ENCODE measurements around the gene PHIP. TPM values are rescaled to one million over a fixed set of nuclear protein-coding genes. Genes with fewer than 3 reads are reported as not detected.

PHIP gene
- total and polyA plus RNA-seq, 10 of the 15 experiments (the other 5 are each of a cell fraction or from before 2014, with no cell fraction given): 8.5 to 34.6 (median 17.9) TPM

- Histone ChIP-seq H3K9ac (ENCODE audit: control insufficient read depth, insufficient read depth, low read length) (no peak overlapping the region), H3K4me2 (ENCODE audit: control insufficient read depth, insufficient read depth) (no peak overlapping the region), H2AFZ (ENCODE audit: control insufficient read depth, low read depth, low read length) (no peak overlapping the region), H3K27me3 (replicated peaks in 1 of 2; ENCODE audit: control insufficient read depth in 2 of 2, insufficient read depth in 2 of 2, low read length in 1 of 2) (no peaks in the 10 kb centered on the region), H3K79me2 (ENCODE audit: control insufficient read depth, insufficient read depth, low read length) (no peaks in the 10 kb centered on the region), H3K36me3 (ENCODE audit: control insufficient read depth in 2 of 2, insufficient read depth in 2 of 2, low read length in 1 of 2) (no peaks in the 10 kb centered on the region), H4K20me1 (ENCODE audit: control insufficient read depth, insufficient read depth) (no peaks in the 10 kb centered on the region), H3K27ac (ENCODE audit: control insufficient read depth, insufficient read depth) (no peak overlapping the region), H3K4me1 (ENCODE audit: control insufficient read depth, insufficient read depth, low read length) (no peaks in the 10 kb centered on the region), H3K4me3 (no peak overlapping the region), H3K9me3 (replicated peaks; ENCODE audit: control insufficient read depth, insufficient read depth, low read length) (no peaks in the 10 kb centered on the region; the same call in 1 of the 3 replicates)
- in situ Hi-C loops (cut with MboI) (no loop called here), intact Hi-C loops (cut with micrococcal nuclease; ENCODE audit: unreplicated experiment) (no loop called here)
- TF ChIP-seq TAF1 (IDR thresholded peaks at IDR 0.05; ENCODE audit: borderline replicate concordance, low read depth, low read length) (no peak), KAT2A (conservative IDR thresholded peaks at IDR 0.05; ENCODE audit: control insufficient read depth, low read depth, low read length) (no peak), CBX3 (IDR thresholded peaks at IDR 0.05; ENCODE audit: borderline replicate concordance, low read depth) (no peak), RB1 (IDR thresholded peaks at IDR 0.05; ENCODE audit: borderline replicate concordance) (no peak), TCF7 (IDR thresholded peaks at IDR 0.05; ENCODE audit: borderline replicate concordance) (no peak), EP300 (IDR thresholded peaks at IDR 0.05; ENCODE audit: borderline replicate concordance in 1 of 2, control insufficient read depth in 1 of 2, low read depth in 2 of 2, low read length in 2 of 2) (no peak), CHD1 (IDR thresholded peaks at IDR 0.05; ENCODE audit: low read depth, low read length) (no peak)
- peak; percentile 69 for ATAC-seq
- no TSS peak for BruUV-seq (replicated peaks)
- CTCF ChIA-PET: interaction anchor here (0.6 to 0.7 kb wide), 2 partner anchors 91 to 125 kb away, joined by 3 to 4 read pairs; no protein-coding TSS in a partner anchor
- WGBS (ENCODE audit: insufficient coverage, insufficient replicate concordance, low lambda C conversion rate, missing lambda C conversion rate): 86% methylated on average over 1 of the region's 1 CpG
- FAIRE-seq: no peak
- RAD21 ChIA-PET (ENCODE audit: unreplicated experiment): no interaction called here
- SMC1A ChIA-PET (ENCODE audit: uncharacterized antibody, unreplicated experiment): interaction anchor here (0.8 kb wide), 1 partner anchor 12 kb away, joined by 3 read pairs; no protein-coding TSS in a partner anchor
- DNase-seq (ENCODE audit: low read depth, low spot score): no peak
- POLR2A ChIA-PET: no interaction called here
Measured at GRCh38 chr6:78917788-78918187, 160.3 kb downstream of the PHIP start.

GRCh38 chr6:78916411-78916810 is 161.6 kb downstream of the PHIP start:
- H3K36me3 ChIP-seq (ENCODE audit: control insufficient read depth in 2 of 2, insufficient read depth in 2 of 2, low read length in 1 of 2): no peaks in the 10 kb centered on the region
- no peak overlapping the region for H3K4me3 ChIP-seq
- ChIA-PET SMC1A (ENCODE audit: uncharacterized antibody, unreplicated experiment) (no interaction called here), POLR2A (no interaction called here), CTCF (no interaction called here), RAD21 (ENCODE audit: unreplicated experiment) (no interaction called here)
- no peak overlapping the region for H3K9ac ChIP-seq (ENCODE audit: control insufficient read depth, insufficient read depth, low read length)
- 68% methylated on average over 3 of the region's 3 CpGs for WGBS (ENCODE audit: insufficient coverage, insufficient replicate concordance, low lambda C conversion rate, missing lambda C conversion rate)
- TF ChIP-seq CREB1 (IDR thresholded peaks at IDR 0.05; ENCODE audit: low read depth) (no peak), BCL11A (IDR thresholded peaks at IDR 0.05; ENCODE audit: low read depth, low read length) (no peak)
- no peak for FAIRE-seq
- no peak for DNase-seq (ENCODE audit: low read depth, low spot score)
- no peak overlapping the region for H3K4me2 ChIP-seq (ENCODE audit: control insufficient read depth, insufficient read depth)
- intact Hi-C loops (cut with micrococcal nuclease; ENCODE audit: unreplicated experiment) (no loop called here), in situ Hi-C loops (cut with MboI) (no loop called here)
- ATAC-seq: no peak
- H2AFZ ChIP-seq (ENCODE audit: control insufficient read depth, low read depth, low read length): no peak overlapping the region
- no peak overlapping the region for H3K27ac ChIP-seq (ENCODE audit: control insufficient read depth, insufficient read depth)
- no peaks in the 10 kb centered on the region; the same call in 1 of the 3 replicates for H3K9me3 ChIP-seq (replicated peaks; ENCODE audit: control insufficient read depth, insufficient read depth, low read length)
- no peaks in the 10 kb centered on the region for H3K27me3 ChIP-seq (replicated peaks in 1 of 2; ENCODE audit: control insufficient read depth in 2 of 2, insufficient read depth in 2 of 2, low read length in 1 of 2)
- no peaks in the 10 kb centered on the region for H4K20me1 ChIP-seq (ENCODE audit: control insufficient read depth, insufficient read depth)
- BruUV-seq (replicated peaks): no TSS peak
- H3K4me1 ChIP-seq (ENCODE audit: control insufficient read depth, insufficient read depth, low read length): no peaks in the 10 kb centered on the region
- no peaks in the 10 kb centered on the region for H3K79me2 ChIP-seq (ENCODE audit: control insufficient read depth, insufficient read depth, low read length)

Measured in GM12878 (cell line).